K562 (cell line): ENCODE measurements around the gene FOXR1. TPM values are rescaled to one million over a fixed set of nuclear protein-coding genes. Genes with fewer than 3 reads are reported as not detected.
A peak's percentile ranks its signal among the peaks of the same experiment; 100 is the strongest.

Experiments
- ARHGAP35 ChIP-seq: fragments of 450-650 bp; IDR thresholded peaks from 2 replicates; pipeline ENCODE4 v1.6.1; 2018; ENCODE audit not compliant: partially characterized antibody
- DPF2 ChIP-seq: fragments of 450-650 bp; IDR thresholded peaks from 2 replicates; pipeline ENCODE4 v1.6.1; 2016
- EGR1 ChIP-seq: fragments of 450-650 bp; conservative IDR thresholded peaks from 2 replicates; pipeline ENCODE4 v1.6.1; 2017; ENCODE audit warnings: mild to moderate bottlenecking
- FOXM1 ChIP-seq, 2 experiments: fragments of 450-650 bp in 1 of 2; sonication (generic) in 1 of 2; formaldehyde crosslinking in 1 of 2; IDR thresholded peaks; 2 replicates each; pipeline versions ENCODE4 v1.6.1 to v1.9.0; 2017 to 2022; ENCODE audit warnings: low read depth in 2 of 2, mild to moderate bottlenecking in 2 of 2, missing genetic modification reagents in 1 of 2, moderate library complexity in 1 of 2
- HSF4 ChIP-seq: fragments of 250-450 bp; sonication (Bioruptor Pico); IDR thresholded peaks from 2 replicates; pipeline ENCODE4 v2.1.2; 2022; ENCODE audit warnings: mild to moderate bottlenecking, moderate library complexity, borderline replicate concordance
- KHSRP ChIP-seq: fragments of 450-650 bp; IDR thresholded peaks from 2 replicates; pipeline ENCODE4 v1.6.1; 2017
- NCOA1 ChIP-seq: fragments of 450-650 bp; IDR thresholded peaks from 2 replicates; pipeline ENCODE4 v1.6.1; 2016; ENCODE audit warnings: low read depth
- NR2F6 ChIP-seq: fragments of 450-650 bp; formaldehyde crosslinking; IDR thresholded peaks from 2 replicates; pipeline ENCODE4 v1.4.0; 2020; ENCODE audit warnings: mild to moderate bottlenecking
- PCBP1 ChIP-seq: fragments of 200-400 bp; formaldehyde crosslinking; IDR thresholded peaks from 2 replicates; pipeline ENCODE4 v1.6.1; 2018; ENCODE audit warnings: mild to moderate bottlenecking, low read depth, low read length; ENCODE audit not compliant: poor library complexity, severe bottlenecking
- PHF8 ChIP-seq: fragments of 200-600 bp; sonication (generic); IDR thresholded peaks from 2 replicates; pipeline ENCODE4 v1.6.1; 2012; ENCODE audit warnings: mixed run types, mild to moderate bottlenecking, inconsistent platforms, low read length, moderate library complexity, borderline replicate concordance
- PPARD ChIP-seq: fragments of 250-450 bp; sonication (Bioruptor Pico); IDR thresholded peaks from 2 replicates; pipeline ENCODE4 v1.8.0; 2022; ENCODE audit warnings: inconsistent platforms, mild to moderate bottlenecking, moderate library complexity
- RAD21 ChIP-seq, 2 experiments: fragments of 250-450 bp in 1 of 2; fragments of 450-650 bp in 1 of 2; sonication (Bioruptor Pico) in 1 of 2; formaldehyde crosslinking in 1 of 2; IDR thresholded peaks in 1 of 2; conservative IDR thresholded peaks in 1 of 2; 2 replicates each; pipeline versions ENCODE4 v1.4.0 to v1.8.0; 2020 to 2022; ENCODE audit warnings: mild to moderate bottlenecking in 2 of 2, moderate library complexity in 1 of 2
- RBBP5 ChIP-seq: fragments of 200-600 bp; sonication (generic); IDR thresholded peaks from 2 replicates; pipeline ENCODE4 v1.6.1; 2012; ENCODE audit warnings: borderline replicate concordance, mild to moderate bottlenecking, low read length, control low read depth, inconsistent platforms; ENCODE audit not compliant: insufficient read depth, poor library complexity, severe bottlenecking
- SMAD4 ChIP-seq: fragments of 250-450 bp; sonication (Bioruptor Pico); conservative IDR thresholded peaks from 2 replicates; pipeline ENCODE4 v1.8.0; 2021; ENCODE audit warnings: inconsistent platforms, mild to moderate bottlenecking, moderate library complexity
- SNAPC5 ChIP-seq: fragments of 250-450 bp; sonication (Bioruptor Pico); IDR thresholded peaks from 2 replicates; pipeline ENCODE4 v1.8.0; 2021; ENCODE audit warnings: moderate library complexity, mild to moderate bottlenecking, inconsistent platforms
- SP1 ChIP-seq: sonication (generic); formaldehyde crosslinking; IDR thresholded peaks from 2 replicates; pipeline ENCODE4 v1.8.1; 2022; ENCODE audit warnings: mild to moderate bottlenecking, missing genetic modification reagents
- TAF1 ChIP-seq: IDR thresholded peaks from 2 replicates; pipeline ENCODE4 v1.6.1; 2011; ENCODE audit warnings: mild to moderate bottlenecking, low read length, moderate library complexity; ENCODE audit not compliant: insufficient read depth, control insufficient read depth, severe bottlenecking; ENCODE audit errors: extremely low read depth
- TGIF2 ChIP-seq: sonication (generic); formaldehyde crosslinking; IDR thresholded peaks from 2 replicates; pipeline ENCODE4 v1.8.1; 2022; ENCODE audit warnings: mild to moderate bottlenecking, missing genetic modification reagents, moderate library complexity
- VEZF1 ChIP-seq: fragments of 200-800 bp; sonication (Bioruptor generic); IDR thresholded peaks from 2 replicates; pipeline ENCODE4 v1.6.1; 2017; ENCODE audit warnings: missing genetic modification characterization, missing compliant biosample characterization
- ZNF408 ChIP-seq: fragments of 250-450 bp; sonication (Bioruptor Pico); IDR thresholded peaks from 2 replicates; pipeline ENCODE4 v1.4.0; 2020; ENCODE audit warnings: low read depth, mild to moderate bottlenecking, moderate library complexity
- polyA plus RNA-seq, 8 experiments: library from polyadenylated mRNA; depleted of rRNA in 4 of 8; stranded (reverse) in 5 of 8; unstranded in 3 of 8; fragments of >200 nt; fragmentation: Nextera tagmentation in 2 of 8; fragmentation: Illumina TruSeq in 1 of 8; extraction: Ambion mirVana in 2 of 8; extraction: Trizol in 1 of 8; gene quantifications; 2 replicates each; pipeline versions ENCODE4 v1.2.1 to v1.2.3, GENCODE V29; 2011 to 2014; ENCODE audit warnings: inconsistent platforms in 1 of 8, missing spikeins in 1 of 8
- total RNA-seq, 7 experiments: library from RNA; depleted of rRNA in 6 of 7; stranded (reverse); fragments of >200 nt in 6 of 7; fragmentation: Illumina TruSeq in 2 of 7; extraction: Trizol in 2 of 7; gene quantifications; 2 replicates each; pipeline versions ENCODE4 v1.2.1 to v1.2.3, GENCODE V29; 2011 to 2021; ENCODE audit warnings: low replicate concordance in 1 of 7
- TF ChIP-seq, protein P1 (sequence below): fragments of 250-450 bp; sonication (Bioruptor Pico); IDR thresholded peaks from 2 replicates; pipeline ENCODE4 v1.8.0; 2021; ENCODE audit warnings: borderline replicate concordance, mild to moderate bottlenecking, moderate library complexity; ENCODE audit not compliant: poor library complexity, severe bottlenecking
- TF ChIP-seq, protein P2 (sequence below): fragments of 450-650 bp; formaldehyde crosslinking; IDR thresholded peaks from 2 replicates; pipeline ENCODE4 v1.4.0; 2020; ENCODE audit warnings: mild to moderate bottlenecking, mixed read lengths
- TF ChIP-seq, protein P3 (sequence below): fragments of 450-650 bp; formaldehyde crosslinking; IDR thresholded peaks from 2 replicates; pipeline ENCODE4 v1.4.0; 2020; ENCODE audit warnings: mild to moderate bottlenecking, moderate library complexity

Gene FOXR1
- total and polyA plus RNA-seq, 9 of the 15 experiments (the other 6 are each of a cell fraction or from before 2014, with no cell fraction given), result not detected

DNA sequence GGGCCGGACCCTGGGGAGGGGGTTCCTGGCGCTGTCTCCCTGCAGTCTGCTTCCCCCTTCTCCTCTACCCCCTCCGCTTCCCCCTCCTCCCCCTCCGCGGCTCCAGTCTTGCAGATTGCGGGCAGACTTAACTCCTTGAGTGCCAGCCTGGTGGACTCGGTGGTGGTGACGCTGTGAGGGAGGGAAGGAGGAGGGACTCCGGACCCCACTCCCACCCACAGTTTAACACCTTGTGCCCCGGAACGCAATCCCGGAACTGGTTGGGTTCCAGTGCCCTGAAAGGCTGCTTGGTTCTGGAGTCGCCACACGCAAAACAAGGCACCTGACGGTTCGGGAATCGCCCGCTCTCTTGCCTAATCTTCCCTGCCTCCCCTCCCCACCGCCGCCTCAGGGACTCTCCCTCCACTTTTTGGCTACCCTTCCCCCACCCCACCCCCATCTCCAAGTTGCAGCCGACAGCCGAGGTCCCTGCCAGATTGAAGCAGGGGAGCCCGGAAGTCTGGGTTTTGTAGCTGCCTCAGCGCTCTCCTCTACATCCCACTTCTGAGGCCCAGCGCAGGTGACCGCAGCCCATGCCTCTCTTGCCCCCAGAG, 42.0 kb upstream of the FOXR1 start (continued):
- peak; percentile 6 for TF ChIP-seq TAF1
- TF ChIP-seq DPF2, result 0 out of 2 replicates have a peak, but pooled peaks have one; percentile 11
- TF ChIP-seq ARHGAP35, result no peak
- no peak for TF ChIP-seq RAD21 (CRISPR knock-in tag; conservative IDR thresholded peaks at IDR 0.05 in 1 of 2, IDR thresholded peaks at IDR 0.05 in 1 of 2)
- TF ChIP-seq PHF8, result peak; percentile 37; the same call in 1 of the 2 replicates
- TF ChIP-seq SP1 (CRISPR knock-in tag), result no peak
- peak; percentile 86 for TF ChIP-seq VEZF1
- TF ChIP-seq TGIF2 (CRISPR knock-in tag), result no peak
- TF ChIP-seq SNAPC5 (CRISPR knock-in tag), result no peak
- no peak for TF ChIP-seq NR2F6 (CRISPR knock-in tag)
- peak; percentile 75 for TF ChIP-seq EGR1
- TF ChIP-seq SMAD4, result peak; percentile 46
- no peak for TF ChIP-seq ZNF408 (CRISPR knock-in tag)
- TF ChIP-seq, protein P1, sequence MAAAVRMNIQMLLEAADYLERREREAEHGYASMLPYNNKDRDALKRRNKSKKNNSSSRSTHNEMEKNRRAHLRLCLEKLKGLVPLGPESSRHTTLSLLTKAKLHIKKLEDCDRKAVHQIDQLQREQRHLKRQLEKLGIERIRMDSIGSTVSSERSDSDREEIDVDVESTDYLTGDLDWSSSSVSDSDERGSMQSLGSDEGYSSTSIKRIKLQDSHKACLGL (CRISPR knock-in tag), result no peak
- no peak for TF ChIP-seq PPARD
- no peak for TF ChIP-seq RBBP5
- TF ChIP-seq, protein P2, sequence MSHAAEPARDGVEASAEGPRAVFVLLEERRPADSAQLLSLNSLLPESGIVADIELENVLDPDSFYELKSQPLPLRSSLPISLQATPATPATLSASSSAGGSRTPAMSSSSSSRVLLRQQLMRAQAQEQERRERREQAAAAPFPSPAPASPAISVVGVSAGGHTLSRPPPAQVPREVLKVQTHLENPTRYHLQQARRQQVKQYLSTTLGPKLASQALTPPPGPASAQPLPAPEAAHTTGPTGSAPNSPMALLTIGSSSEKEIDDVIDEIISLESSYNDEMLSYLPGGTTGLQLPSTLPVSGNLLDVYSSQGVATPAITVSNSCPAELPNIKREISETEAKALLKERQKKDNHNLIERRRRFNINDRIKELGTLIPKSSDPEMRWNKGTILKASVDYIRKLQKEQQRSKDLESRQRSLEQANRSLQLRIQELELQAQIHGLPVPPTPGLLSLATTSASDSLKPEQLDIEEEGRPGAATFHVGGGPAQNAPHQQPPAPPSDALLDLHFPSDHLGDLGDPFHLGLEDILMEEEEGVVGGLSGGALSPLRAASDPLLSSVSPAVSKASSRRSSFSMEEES (CRISPR knock-in tag), result no peak
- peak; percentile 56; the same call in 1 of the 2 replicates for TF ChIP-seq FOXM1 (IDR thresholded peaks at IDR 0.05; ENCODE audit: low read depth)
- TF ChIP-seq FOXM1 (CRISPR knock-in tag; IDR thresholded peaks at IDR 0.05; ENCODE audit: low read depth), result no peak
- TF ChIP-seq NCOA1, result no peak
- TF ChIP-seq KHSRP, result no peak
- no peak for TF ChIP-seq HSF4 (CRISPR knock-in tag)
- TF ChIP-seq, protein P3, sequence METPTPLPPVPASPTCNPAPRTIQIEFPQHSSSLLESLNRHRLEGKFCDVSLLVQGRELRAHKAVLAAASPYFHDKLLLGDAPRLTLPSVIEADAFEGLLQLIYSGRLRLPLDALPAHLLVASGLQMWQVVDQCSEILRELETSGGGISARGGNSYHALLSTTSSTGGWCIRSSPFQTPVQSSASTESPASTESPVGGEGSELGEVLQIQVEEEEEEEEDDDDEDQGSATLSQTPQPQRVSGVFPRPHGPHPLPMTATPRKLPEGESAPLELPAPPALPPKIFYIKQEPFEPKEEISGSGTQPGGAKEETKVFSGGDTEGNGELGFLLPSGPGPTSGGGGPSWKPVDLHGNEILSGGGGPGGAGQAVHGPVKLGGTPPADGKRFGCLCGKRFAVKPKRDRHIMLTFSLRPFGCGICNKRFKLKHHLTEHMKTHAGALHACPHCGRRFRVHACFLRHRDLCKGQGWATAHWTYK (CRISPR knock-in tag), result no peak
- TF ChIP-seq PCBP1, result no peak
